Esophagus muscularis mucosa (tissue), 4 donors: ENCODE results near the gene ELAC2. TPM values are rescaled to one million over a fixed set of nuclear protein-coding genes. Genes with fewer than 3 reads are reported as not detected.

Source experiments
- DNase-seq: peaks from one replicate; pipeline ENCODE4 v3.0.0-alpha.2; 2017; ENCODE audit errors: extremely low spot score
- H3K27ac ChIP-seq, 4 donors: fragments of 200-600 bp; sonication (generic); replicated peaks in 1 of 4; 1 replicate in 3 of 4; 2 replicates in 1 of 4; pipeline ENCODE4 v1.5.1; 2016 to 2019; ENCODE audit warnings: mild to moderate bottlenecking in 1 of 4
- H3K27me3 ChIP-seq, 4 donors: fragments of 200-600 bp; sonication (generic); one replicate each; pipeline versions ENCODE4 v1.5.1 to v1.6.0; 2016 to 2019
- H3K36me3 ChIP-seq, 4 donors: fragments of 200-600 bp; sonication (generic); one replicate each; pipeline ENCODE4 v1.5.1; 2016 to 2019
- H3K4me1 ChIP-seq, 4 donors: fragments of 200-600 bp; sonication (generic); one replicate each; pipeline ENCODE4 v1.5.1; 2016 to 2019
- H3K4me3 ChIP-seq, 4 donors: fragments of 200-600 bp; sonication (generic); 1 replicate in 2 of 4; 2 replicates in 2 of 4; pipeline ENCODE4 v1.5.1; 2016 to 2019; ENCODE audit warnings: mild to moderate bottlenecking in 4 of 4, moderate library complexity in 1 of 4
- H3K9me3 ChIP-seq, 4 donors: fragments of 200-600 bp; sonication (generic); 1 replicate in 3 of 4; 2 replicates in 1 of 4; pipeline ENCODE4 v1.5.1; 2016 to 2019
- CTCF ChIP-seq, 3 experiments: fragments of 200-600 bp in 2 of 3; fragments of 450-650 bp in 1 of 3; sonication (generic) in 2 of 3; IDR thresholded peaks; one replicate each; pipeline ENCODE4 v1.5.1; 2017 to 2019; ENCODE audit warnings: antibody characterized with exemption in 3 of 3, mild to moderate bottlenecking in 2 of 3, moderate library complexity in 1 of 3
- EP300 ChIP-seq: sonication (generic); formaldehyde crosslinking; IDR thresholded peaks from one replicate; pipeline ENCODE4 v1.6.1; 2017; ENCODE audit warnings: antibody characterized with exemption
- POLR2A ChIP-seq: fragments of 450-650 bp; IDR thresholded peaks from one replicate; pipeline ENCODE4 v1.6.1; 2017; ENCODE audit warnings: antibody characterized with exemption, moderate library complexity, mild to moderate bottlenecking, low read depth
- POLR2AphosphoS5 ChIP-seq, 2 donors: sonication (generic); formaldehyde crosslinking; IDR thresholded peaks; one replicate each; pipeline ENCODE4 v1.6.1; 2017; ENCODE audit warnings: antibody characterized with exemption in 2 of 2
- WGBS: methylation state at CpG from one replicate; pipeline ENCODE4 v1.1.5; 2018; 5-methylcytosine and 5-hydroxymethylcytosine counted together
- intact Hi-C: fragments of 100-400 bp; cut with DNase I; formaldehyde crosslinking; loops from one replicate; pipeline ENCODE4 v1.15.1; 2023
- total RNA-seq, 4 donors: library from RNA; depleted of rRNA; stranded (reverse); fragments of >200 nt; gene quantifications; one replicate each; pipeline versions ENCODE4 v1.1.0 to v1.2.1, GENCODE V29; 2016

ELAC2 gene
- total RNA-seq, 4 donors from 2014 or later = 55.5 to 94.7 (median 90.1) TPM

GRCh38 chr17:13051915-13052314 lies 34.1 kb upstream of the ELAC2 start:
- no peaks in the 10 kb centered on the region for H3K27me3 ChIP-seq
- no peaks in the 10 kb centered on the region for H3K36me3 ChIP-seq
- WGBS = 67% methylated on average over 4 of the region's 4 CpGs
- no peaks in the 10 kb centered on the region for H3K4me1 ChIP-seq
- no peak overlapping the region for H3K27ac ChIP-seq
- H3K4me3 ChIP-seq = no peak overlapping the region
- intact Hi-C loops = no loop called here
- no peak for TF ChIP-seq POLR2AphosphoS5 (IDR thresholded peaks at IDR 0.05)
- TF ChIP-seq EP300 = no peak
- TF ChIP-seq POLR2A = no peak
- no peak for TF ChIP-seq CTCF (IDR thresholded peaks at IDR 0.05)
- H3K9me3 ChIP-seq = no peaks in the 10 kb centered on the region
- DNase-seq = no peak

GRCh38 chr17:13047011-13047606 lies 29.3 kb upstream of the ELAC2 start:
- intact Hi-C loops = no loop called here
- 64% methylated on average over 14 of the region's 16 CpGs for WGBS
- Histone ChIP-seq H3K4me3 (no peak overlapping the region), H3K9me3 (no peaks in the 10 kb centered on the region), H3K27me3 (no peaks in the 10 kb centered on the region), H3K36me3 (no peaks in the 10 kb centered on the region), H3K4me1 (peaks cover 0 to 15% (median 6%) of the 10 kb centered on the region in 4 donors), H3K27ac (no peak overlapping the region)
- TF ChIP-seq POLR2AphosphoS5 (IDR thresholded peaks at IDR 0.05) = no peak
- TF ChIP-seq EP300 = no peak
- DNase-seq = no peak

GRCh38 chr17:13046361-13046760 lies 28.5 kb upstream of the ELAC2 start:
- Histone ChIP-seq H3K27me3 (peaks cover 0 to 4% (median 0%) of the 10 kb centered on the region in 4 donors), H3K27ac (no peak overlapping the region), H3K4me1 (peaks cover 0 to 15% (median 6%) of the 10 kb centered on the region in 4 donors), H3K36me3 (no peaks in the 10 kb centered on the region), H3K4me3 (no peak overlapping the region), H3K9me3 (no peaks in the 10 kb centered on the region)
- WGBS = 77% methylated on average over 12 of the region's 12 CpGs
- TF ChIP-seq POLR2A (no peak), POLR2AphosphoS5 (IDR thresholded peaks at IDR 0.05) (no peak), EP300 (no peak)
- DNase-seq = no peak
- intact Hi-C loops = no loop called here

- Histone ChIP-seq H3K36me3 (no peaks in the 10 kb centered on the region), H3K27ac (no peak overlapping the region), H3K9me3 (no peaks in the 10 kb centered on the region), H3K4me1 (peaks cover 0 to 15% (median 6%) of the 10 kb centered on the region in 4 donors), H3K4me3 (no peak overlapping the region), H3K27me3 (peaks cover 0 to 5% (median 0%) of the 10 kb centered on the region in 4 donors)
- TF ChIP-seq POLR2A (no peak), EP300 (no peak), POLR2AphosphoS5 (IDR thresholded peaks at IDR 0.05) (no peak), CTCF (IDR thresholded peaks at IDR 0.05) (no peak)
- intact Hi-C loops = no loop called here
- 52% methylated on average over 7 of the region's 7 CpGs for WGBS
- no peak for DNase-seq
These were observed 26.8 kb upstream of the ELAC2 start for GRCh38 chr17:13044572-13045065.

- H3K4me1 ChIP-seq = no peaks in the 10 kb centered on the region
- DNase-seq = no peak
- H3K27me3 ChIP-seq = peaks cover 0 to 5% (median 0%) of the 10 kb centered on the region in 4 donors
- no peak overlapping the region for H3K27ac ChIP-seq
- WGBS = 83% methylated on average over 4 of the region's 4 CpGs
- H3K4me3 ChIP-seq = no peak overlapping the region
- peaks cover 0 to 25% (median 17%) of the 10 kb centered on the region in 4 donors for H3K9me3 ChIP-seq
- TF ChIP-seq POLR2AphosphoS5 (IDR thresholded peaks at IDR 0.05) = no peak
- TF ChIP-seq CTCF (IDR thresholded peaks at IDR 0.05) = no peak
- no peak for TF ChIP-seq EP300
- no peak for TF ChIP-seq POLR2A
- intact Hi-C loops = no loop called here
- no peaks in the 10 kb centered on the region for H3K36me3 ChIP-seq
These were observed 21.3 kb upstream of the ELAC2 start for GRCh38 chr17:13038931-13039665.
